Measurements from ENCODE around the gene GRIK4.

Gene GRIK4

GRCh38 chr11:120618399-120618798, 106.9 kb downstream of the GRIK4 start:
- TF ChIP-seq GATA2 (IDR thresholded peaks at IDR 0.05; ENCODE audit: low read depth, low read length) (no peak), GATA3 (IDR thresholded peaks at IDR 0.05; ENCODE audit: low read depth, low read length) (no peak)

- TF ChIP-seq GATA3 (IDR thresholded peaks at IDR 0.05; ENCODE audit: low read depth, low read length) = no peak
- no peak for TF ChIP-seq GATA2 (IDR thresholded peaks at IDR 0.05; ENCODE audit: low read depth, low read length)
Observed at GRCh38 chr11:120622189-120622875, 110.8 kb downstream of the GRIK4 start.

DNA sequence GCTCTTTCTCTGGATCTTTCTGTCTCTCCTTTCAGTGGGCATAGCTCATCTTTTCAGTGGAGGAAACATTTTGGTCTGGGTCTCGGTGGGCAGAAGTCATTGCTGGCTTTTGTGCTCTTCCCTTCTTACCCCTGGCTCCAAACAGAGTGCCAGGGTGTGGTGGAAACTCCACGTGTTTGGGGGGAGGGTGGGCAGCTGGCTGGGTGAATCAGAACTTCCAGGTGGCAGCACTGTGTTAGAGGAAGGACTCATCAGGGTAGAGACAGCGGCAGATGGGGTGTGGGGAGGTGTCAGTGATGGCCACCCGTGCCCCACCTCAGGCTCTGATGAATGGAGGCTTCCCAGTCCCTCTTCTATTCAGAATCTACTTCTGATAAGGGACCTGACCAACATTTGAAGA, 114.0 kb downstream of the GRIK4 start:
- TF ChIP-seq GATA3 (IDR thresholded peaks at IDR 0.05; ENCODE audit: low read depth, low read length) = no peak
- no peak for TF ChIP-seq GATA2 (IDR thresholded peaks at IDR 0.05; ENCODE audit: low read depth, low read length)

- TF ChIP-seq GATA3 (IDR thresholded peaks at IDR 0.05; ENCODE audit: low read depth, low read length) = no peak
- TF ChIP-seq GATA2 (IDR thresholded peaks at IDR 0.05; ENCODE audit: low read depth, low read length) = no peak
Observed at GRCh38 chr11:120626791-120627190, 115.2 kb downstream of the GRIK4 start.

DNA sequence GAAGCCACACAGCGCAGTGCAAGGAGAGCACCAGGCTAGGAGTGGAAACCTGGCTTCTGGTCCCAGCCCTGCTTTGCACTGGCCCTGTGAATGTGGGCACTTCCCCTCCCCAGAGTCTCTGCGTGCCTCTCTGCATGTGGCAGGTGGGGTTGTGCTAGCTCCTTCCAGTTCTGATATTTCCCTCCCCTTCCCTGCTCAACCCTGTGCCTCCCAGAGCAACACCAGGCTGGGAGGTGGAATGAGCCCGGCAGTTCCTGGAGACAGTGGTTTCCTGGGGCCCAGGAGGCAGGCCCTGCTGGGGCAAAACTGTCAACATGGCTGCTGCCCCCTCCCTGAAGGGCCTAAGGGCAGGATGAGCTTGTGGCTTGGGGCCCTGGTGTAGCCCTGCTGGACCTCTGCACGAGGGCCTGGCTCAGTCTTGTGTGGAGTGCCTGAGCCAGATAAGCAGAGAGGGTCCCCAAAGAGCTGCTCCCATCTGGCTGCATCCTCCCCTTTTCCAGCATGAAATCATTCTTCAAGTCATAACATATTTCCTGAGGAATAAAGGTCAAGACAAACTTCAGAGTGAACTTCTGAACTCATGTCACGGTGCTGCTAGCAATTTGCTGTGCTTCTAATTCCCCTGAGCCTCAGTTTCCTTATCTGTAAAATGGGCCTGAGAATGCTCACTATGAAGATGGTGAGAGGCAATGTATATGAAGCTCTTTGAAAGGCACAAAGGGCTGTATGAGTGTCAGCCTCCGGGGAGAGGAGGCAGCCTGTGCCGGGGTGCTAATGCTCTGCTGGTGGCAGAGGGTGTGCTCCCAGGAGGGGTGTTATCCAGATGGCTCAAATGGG, 116.0 kb downstream of the GRIK4 start:
- TF ChIP-seq GATA2 (IDR thresholded peaks at IDR 0.05; ENCODE audit: low read depth, low read length) (no peak), GATA3 (IDR thresholded peaks at IDR 0.05; ENCODE audit: low read depth, low read length) (no peak)

GRCh38 chr11:120629407-120630080, 118.0 kb downstream of the GRIK4 start:
- TF ChIP-seq GATA2 (IDR thresholded peaks at IDR 0.05; ENCODE audit: low read depth, low read length) = no peak
- TF ChIP-seq GATA3 (IDR thresholded peaks at IDR 0.05; ENCODE audit: low read depth, low read length) = no peak

DNA sequence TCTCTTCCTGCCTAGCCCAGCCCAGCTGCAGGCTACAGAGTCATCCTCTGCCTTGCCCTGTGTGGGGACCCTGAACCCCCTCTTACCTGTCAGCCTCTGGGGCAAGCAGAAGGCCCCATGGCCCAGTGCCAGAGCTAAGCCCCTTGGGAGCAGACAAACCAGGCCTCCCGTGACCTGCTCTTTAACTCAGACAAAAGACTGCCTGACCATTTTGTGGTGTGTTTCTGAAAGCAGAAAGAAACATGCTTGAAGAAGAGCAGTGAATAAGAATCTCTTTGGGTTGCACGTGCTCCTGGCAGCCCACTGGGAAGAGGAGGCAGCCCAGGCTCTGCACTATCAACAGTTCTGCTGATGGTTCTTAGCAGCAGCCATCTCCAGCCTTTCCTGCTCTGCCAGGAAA, 118.6 kb downstream of the GRIK4 start:
- TF ChIP-seq GATA3 (IDR thresholded peaks at IDR 0.05; ENCODE audit: low read depth, low read length) (no peak), GATA2 (IDR thresholded peaks at IDR 0.05; ENCODE audit: low read depth, low read length) (no peak)

GRCh38 chr11:120632579-120632978, 121.0 kb downstream of the GRIK4 start:
- no peak for TF ChIP-seq GATA2 (IDR thresholded peaks at IDR 0.05; ENCODE audit: low read depth, low read length)
- no peak for TF ChIP-seq GATA3 (IDR thresholded peaks at IDR 0.05; ENCODE audit: low read depth, low read length)

DNA sequence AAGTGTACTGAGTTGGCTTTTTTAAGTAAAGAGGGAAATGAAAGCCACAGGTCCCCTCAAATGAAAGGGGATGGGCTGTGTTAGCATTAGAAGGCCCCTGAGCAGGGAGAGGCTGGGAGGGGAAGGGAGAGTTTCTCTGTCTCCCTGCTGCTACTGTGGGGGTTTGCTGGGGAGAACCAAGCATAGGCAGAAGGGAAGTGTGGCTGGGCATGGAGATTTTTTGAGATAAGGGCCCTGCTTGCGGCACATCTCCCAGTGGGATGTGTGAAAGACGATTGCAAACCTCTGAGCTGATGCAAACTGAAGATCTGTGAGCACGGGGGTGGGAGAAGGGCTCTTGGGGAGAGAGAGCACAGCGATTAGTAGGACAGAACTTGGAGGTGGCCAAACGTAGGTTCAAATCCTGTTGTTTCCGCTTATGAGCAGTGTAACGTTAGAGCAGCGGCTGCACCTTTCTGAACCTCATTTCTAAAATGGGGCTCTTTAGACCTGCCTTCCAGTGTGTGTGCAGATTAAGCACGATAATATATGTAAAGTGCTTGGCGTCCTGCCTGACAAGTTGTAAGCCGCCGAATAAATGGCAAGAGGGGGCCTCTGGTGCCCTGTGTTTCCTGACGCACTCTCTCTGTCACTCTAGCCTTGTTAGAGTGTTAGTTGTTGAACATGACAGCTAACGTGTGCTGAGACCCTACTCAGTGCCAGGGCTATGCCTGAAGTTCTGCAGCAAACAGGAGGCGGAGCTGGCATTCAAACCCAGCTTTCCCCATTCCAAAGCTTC, 122.3 kb downstream of the GRIK4 start:
- TF ChIP-seq GATA2 (IDR thresholded peaks at IDR 0.05; ENCODE audit: low read depth, low read length) (peak; percentile 90), GATA3 (IDR thresholded peaks at IDR 0.05; ENCODE audit: low read depth, low read length) (no peak)

DNA sequence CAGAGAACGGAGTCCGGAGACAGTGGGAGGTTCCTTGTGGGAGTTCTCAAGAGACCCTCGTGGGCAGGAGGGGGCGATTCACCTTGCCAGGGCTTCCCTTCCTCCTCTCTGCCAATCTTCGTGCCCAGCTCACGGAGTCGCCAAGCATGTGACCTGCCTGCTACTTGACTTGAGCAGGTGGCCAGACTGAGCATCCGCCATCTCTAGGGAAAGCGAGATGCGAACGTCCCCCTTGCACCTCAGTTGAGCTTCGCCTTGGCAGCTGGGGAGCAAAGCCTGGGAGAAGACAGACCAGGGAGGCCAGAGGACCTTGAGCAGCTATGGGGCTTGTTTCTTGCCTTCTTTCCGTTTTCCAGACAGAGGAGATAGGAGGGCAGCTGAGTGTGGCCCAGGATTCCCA, 123.2 kb downstream of the GRIK4 start:
- no peak for TF ChIP-seq GATA2 (IDR thresholded peaks at IDR 0.05; ENCODE audit: low read depth, low read length)
- TF ChIP-seq GATA3 (IDR thresholded peaks at IDR 0.05; ENCODE audit: low read depth, low read length) = no peak

DNA sequence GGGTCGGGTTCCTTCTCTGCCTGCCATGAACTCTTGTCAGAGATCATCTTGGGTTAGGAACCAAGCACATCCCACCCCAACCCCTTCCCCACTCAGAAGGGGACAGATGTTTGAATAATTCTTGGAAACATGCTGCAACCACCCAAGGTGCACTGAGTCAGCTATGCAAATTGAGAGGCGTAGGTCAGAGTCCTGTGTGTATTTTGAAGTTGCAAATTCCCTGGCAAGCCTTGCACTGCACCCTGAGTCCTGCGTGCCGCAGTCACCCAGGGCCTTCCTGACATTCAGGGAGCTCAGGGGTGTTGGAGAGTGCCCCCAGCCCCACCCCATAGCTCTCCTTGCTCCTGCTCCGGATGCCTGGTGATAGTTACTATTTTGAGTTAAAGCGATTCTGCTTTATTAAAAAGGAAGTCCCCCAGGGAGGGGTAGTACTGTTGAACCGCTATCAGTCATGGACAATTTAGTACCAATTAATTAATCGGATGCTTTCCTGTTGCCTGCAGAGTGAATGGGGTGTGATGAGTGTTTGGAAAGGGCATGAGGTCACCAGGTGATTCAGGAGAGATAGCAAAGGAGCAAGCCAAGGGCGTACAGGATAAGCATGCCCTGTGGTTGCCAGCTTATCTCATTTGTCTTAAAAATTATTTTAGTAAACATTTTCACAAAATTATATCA, 123.7 kb downstream of the GRIK4 start:
- TF ChIP-seq GATA3 (IDR thresholded peaks at IDR 0.05; ENCODE audit: low read depth, low read length) = no peak
- TF ChIP-seq GATA2 (IDR thresholded peaks at IDR 0.05; ENCODE audit: low read depth, low read length) = no peak

DNA sequence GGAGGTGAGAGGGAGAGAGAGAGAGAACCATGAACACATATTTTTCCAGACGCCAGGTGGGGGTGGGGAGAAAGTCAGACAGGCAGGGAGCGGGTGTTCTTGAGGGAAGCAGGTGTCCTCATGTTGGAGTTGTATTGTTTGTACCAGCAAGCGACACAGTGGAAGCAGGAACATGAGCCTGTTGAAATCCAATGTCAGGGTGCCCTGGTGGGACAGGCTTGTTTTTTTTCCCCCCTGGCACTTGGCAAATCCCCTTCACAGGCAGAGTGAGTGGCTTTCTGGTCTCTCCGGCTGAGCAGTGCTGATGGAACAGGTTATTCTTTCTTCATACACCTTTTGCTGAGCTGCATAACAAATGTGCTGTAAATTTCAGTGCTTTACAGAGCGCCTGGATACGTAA, 125.6 kb downstream of the GRIK4 start:
- TF ChIP-seq GATA2 (IDR thresholded peaks at IDR 0.05; ENCODE audit: low read depth, low read length) (no peak), GATA3 (IDR thresholded peaks at IDR 0.05; ENCODE audit: low read depth, low read length) (no peak)

- no peak for TF ChIP-seq GATA2 (IDR thresholded peaks at IDR 0.05; ENCODE audit: low read depth, low read length)
- no peak for TF ChIP-seq GATA3 (IDR thresholded peaks at IDR 0.05; ENCODE audit: low read depth, low read length)
Observed at GRCh38 chr11:120642196-120642894, 130.8 kb downstream of the GRIK4 start.
